Ascending aorta (tissue), 2 donors: ENCODE results near the gene SPHKAP. TPM values are rescaled to one million over a fixed set of nuclear protein-coding genes. Genes with fewer than 3 reads are reported as not detected.

Experiments used
- DNase-seq, 2 donors: peaks; one replicate each; pipeline ENCODE4 v3.0.0-alpha.2; 2019; ENCODE audit warnings: low spot score in 2 of 2
- H3K27ac ChIP-seq, 2 donors: fragments of 200-600 bp; sonication (generic); one replicate each; pipeline ENCODE4 v1.5.1; 2016 to 2017; ENCODE audit warnings: mild to moderate bottlenecking in 1 of 2
- H3K27me3 ChIP-seq: fragments of 200-600 bp; sonication (generic); one replicate; pipeline ENCODE4 v1.5.1; 2017
- H3K36me3 ChIP-seq, 2 donors: fragments of 200-600 bp; sonication (generic); one replicate each; pipeline ENCODE4 v1.5.1; 2016
- H3K4me1 ChIP-seq, 2 donors: fragments of 200-600 bp; sonication (generic); one replicate each; pipeline ENCODE4 v1.5.1; 2016 to 2017; ENCODE audit warnings: mild to moderate bottlenecking in 1 of 2
- H3K4me3 ChIP-seq, 2 donors: fragments of 200-600 bp; sonication (generic); one replicate each; pipeline ENCODE4 v1.5.1; 2016 to 2017; ENCODE audit warnings: mild to moderate bottlenecking in 1 of 2
- H3K9me3 ChIP-seq, 2 donors: fragments of 200-600 bp; sonication (generic); one replicate each; pipeline ENCODE4 v1.5.1; 2016
- CTCF ChIP-seq, 3 experiments: fragments of 200-600 bp in 2 of 3; fragments of 450-650 bp in 1 of 3; sonication (generic) in 2 of 3; IDR thresholded peaks; one replicate each; pipeline ENCODE4 v1.5.1; 2016 to 2019; ENCODE audit warnings: antibody characterized with exemption in 3 of 3, mild to moderate bottlenecking in 1 of 3, moderate library complexity in 1 of 3
- intact Hi-C: fragments of 100-400 bp; cut with DNase I; formaldehyde crosslinking; loops from one replicate; pipeline ENCODE4 v1.15.1; 2023
- total RNA-seq: library from RNA; depleted of rRNA; stranded (reverse); fragments of >200 nt; gene quantifications from one replicate; pipeline ENCODE4 v1.1.0, GENCODE V29; 2016

The SPHKAP gene
- total RNA-seq, 1 donor from 2014 or later = not detected

- no peak overlapping the region for H3K27ac ChIP-seq
- no peaks in the 10 kb centered on the region for H3K9me3 ChIP-seq
- no peaks in the 10 kb centered on the region for H3K36me3 ChIP-seq
- H3K4me1 ChIP-seq = no peaks in the 10 kb centered on the region
- no peak for TF ChIP-seq CTCF (IDR thresholded peaks at IDR 0.05)
- intact Hi-C loops = no loop called here
- no peak overlapping the region for H3K4me3 ChIP-seq
- DNase-seq = no peak
- no peaks in the 10 kb centered on the region for H3K27me3 ChIP-seq
Measured at GRCh38 chr2:228107846-228108245, 73.6 kb downstream of the SPHKAP start.

GRCh38 chr2:228105526-228106250 lies 75.8 kb downstream of the SPHKAP start:
- Histone ChIP-seq H3K9me3 (no peaks in the 10 kb centered on the region), H3K36me3 (no peaks in the 10 kb centered on the region), H3K27ac (no peak overlapping the region), H3K4me3 (no peak overlapping the region), H3K4me1 (no peaks in the 10 kb centered on the region), H3K27me3 (no peaks in the 10 kb centered on the region)
- no peak for TF ChIP-seq CTCF (IDR thresholded peaks at IDR 0.05)
- intact Hi-C loops = no loop called here
- no peak for DNase-seq

GRCh38 chr2:228104215-228104614 lies 77.3 kb downstream of the SPHKAP start:
- no peak for DNase-seq
- H3K27me3 ChIP-seq = no peaks in the 10 kb centered on the region
- TF ChIP-seq CTCF (IDR thresholded peaks at IDR 0.05) = no peak
- no peak overlapping the region for H3K4me3 ChIP-seq
- H3K9me3 ChIP-seq = no peaks in the 10 kb centered on the region
- intact Hi-C loops = no loop called here
- no peaks in the 10 kb centered on the region for H3K4me1 ChIP-seq
- H3K36me3 ChIP-seq = no peaks in the 10 kb centered on the region
- H3K27ac ChIP-seq = no peak overlapping the region

DNA sequence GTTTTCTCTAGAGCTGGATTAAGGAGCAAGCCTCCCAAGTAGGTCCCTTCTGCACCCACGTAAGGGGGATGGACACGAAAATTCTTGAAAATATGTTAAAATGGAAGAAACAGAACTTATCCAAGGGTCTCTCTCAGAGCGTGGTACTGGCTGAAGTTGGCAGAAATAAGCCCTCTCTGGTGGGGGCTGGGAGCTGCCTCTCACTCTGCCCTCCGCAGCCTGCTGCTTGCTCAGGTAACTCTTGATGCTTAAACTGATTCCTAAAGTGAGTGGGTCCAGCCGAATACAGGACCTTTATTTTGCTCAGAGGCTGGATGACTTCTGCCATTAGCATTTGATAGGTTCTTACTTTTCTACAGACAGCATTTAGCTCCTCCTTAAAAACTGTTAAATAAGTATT lies 78.1 kb downstream of the SPHKAP start:
- H3K9me3 ChIP-seq = peaks cover 0 to 2% of the 10 kb centered on the region in 2 donors
- H3K27me3 ChIP-seq = no peaks in the 10 kb centered on the region
- H3K27ac ChIP-seq = no peak overlapping the region
- no peak overlapping the region for H3K4me3 ChIP-seq
- no peak for DNase-seq
- TF ChIP-seq CTCF (IDR thresholded peaks at IDR 0.05) = no peak
- no peaks in the 10 kb centered on the region for H3K36me3 ChIP-seq
- intact Hi-C loops = no loop called here
- H3K4me1 ChIP-seq = no peaks in the 10 kb centered on the region

DNA sequence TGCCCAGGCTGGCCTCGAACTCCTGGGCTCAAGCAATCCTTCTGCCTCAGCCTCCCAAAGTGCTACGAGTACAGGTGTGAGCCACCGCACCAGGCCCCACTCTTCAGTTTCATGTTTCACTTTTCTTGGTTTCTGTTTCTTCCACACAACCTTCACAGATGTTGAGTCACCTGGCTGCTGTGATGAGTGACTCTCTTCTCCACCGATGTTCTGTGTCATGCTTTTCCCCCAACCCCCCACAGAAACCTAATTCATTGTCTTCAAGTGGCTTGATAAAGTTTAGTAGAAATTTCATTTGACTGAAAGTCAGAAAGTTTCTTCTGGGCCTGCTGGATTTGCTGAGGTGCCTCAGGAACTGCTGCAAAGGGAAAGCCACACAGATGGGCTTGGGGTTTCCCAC lies 78.5 kb downstream of the SPHKAP start:
- intact Hi-C loops = no loop called here
- Histone ChIP-seq H3K9me3 (peaks cover 0 to 2% of the 10 kb centered on the region in 2 donors), H3K27me3 (no peaks in the 10 kb centered on the region), H3K4me3 (no peak overlapping the region), H3K4me1 (no peaks in the 10 kb centered on the region), H3K36me3 (no peaks in the 10 kb centered on the region), H3K27ac (no peak overlapping the region)
- TF ChIP-seq CTCF (IDR thresholded peaks at IDR 0.05) = no peak
- DNase-seq = no peak
